Stimulated activated CD8-positive, alpha-beta memory T cell treated with anti-CD3 and anti-CD28 coated beads, Interleukin-15, amount 100 ng/mL, for 24 hours (primary cell): Measurements from ENCODE around the gene SRC.
"Not testable (repeated sequence)": the region's sequence is repeated elsewhere in the genome, so short reads cannot be mapped to it uniquely, and the experiment has no call there.

ENCODE experiments used
- DNase-seq: peaks from one replicate; pipeline ENCODE4 v3.0.0-alpha.2; 2020; ENCODE audit warnings: low read depth

Gene SRC

DNA sequence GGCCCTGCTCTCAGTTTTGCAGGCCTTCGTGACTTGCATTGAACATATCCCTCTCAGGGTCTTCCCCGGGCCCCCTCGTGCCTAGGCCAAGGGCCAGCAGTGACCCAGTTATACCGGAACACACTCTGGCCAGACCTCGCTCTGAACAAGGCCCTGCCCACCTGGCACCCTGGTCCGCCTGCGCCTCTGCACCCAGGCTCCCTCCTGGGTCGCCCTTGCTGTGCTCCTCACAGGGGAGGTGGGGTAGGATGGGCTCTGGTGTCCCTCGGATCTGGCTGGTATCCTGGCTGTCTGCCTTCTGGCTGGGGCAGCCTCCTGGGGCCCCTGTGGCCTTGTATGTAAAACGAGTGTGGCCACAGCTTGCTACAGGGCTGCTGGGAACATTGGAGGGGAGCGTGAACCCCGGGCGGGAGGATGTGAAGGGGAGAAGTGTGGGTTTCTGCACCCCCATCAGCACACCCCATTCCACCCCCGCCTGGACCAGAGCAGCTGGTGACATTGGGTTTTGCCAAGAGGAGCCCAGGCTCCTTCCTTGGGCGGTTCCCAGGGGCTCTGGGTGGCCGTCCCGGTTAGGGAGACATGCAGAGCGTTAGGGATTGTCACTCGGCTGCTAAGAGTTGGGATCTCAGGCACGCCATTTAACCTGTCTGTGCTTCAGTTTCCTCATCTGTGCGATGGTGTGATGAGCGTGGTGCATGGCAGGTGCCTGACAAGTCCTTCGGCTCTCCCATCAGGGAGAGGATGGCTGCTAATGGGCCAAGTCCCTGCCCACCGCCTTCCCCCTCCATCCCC, 17.5 kb downstream of the SRC start:
- DNase-seq: no peak

DNA sequence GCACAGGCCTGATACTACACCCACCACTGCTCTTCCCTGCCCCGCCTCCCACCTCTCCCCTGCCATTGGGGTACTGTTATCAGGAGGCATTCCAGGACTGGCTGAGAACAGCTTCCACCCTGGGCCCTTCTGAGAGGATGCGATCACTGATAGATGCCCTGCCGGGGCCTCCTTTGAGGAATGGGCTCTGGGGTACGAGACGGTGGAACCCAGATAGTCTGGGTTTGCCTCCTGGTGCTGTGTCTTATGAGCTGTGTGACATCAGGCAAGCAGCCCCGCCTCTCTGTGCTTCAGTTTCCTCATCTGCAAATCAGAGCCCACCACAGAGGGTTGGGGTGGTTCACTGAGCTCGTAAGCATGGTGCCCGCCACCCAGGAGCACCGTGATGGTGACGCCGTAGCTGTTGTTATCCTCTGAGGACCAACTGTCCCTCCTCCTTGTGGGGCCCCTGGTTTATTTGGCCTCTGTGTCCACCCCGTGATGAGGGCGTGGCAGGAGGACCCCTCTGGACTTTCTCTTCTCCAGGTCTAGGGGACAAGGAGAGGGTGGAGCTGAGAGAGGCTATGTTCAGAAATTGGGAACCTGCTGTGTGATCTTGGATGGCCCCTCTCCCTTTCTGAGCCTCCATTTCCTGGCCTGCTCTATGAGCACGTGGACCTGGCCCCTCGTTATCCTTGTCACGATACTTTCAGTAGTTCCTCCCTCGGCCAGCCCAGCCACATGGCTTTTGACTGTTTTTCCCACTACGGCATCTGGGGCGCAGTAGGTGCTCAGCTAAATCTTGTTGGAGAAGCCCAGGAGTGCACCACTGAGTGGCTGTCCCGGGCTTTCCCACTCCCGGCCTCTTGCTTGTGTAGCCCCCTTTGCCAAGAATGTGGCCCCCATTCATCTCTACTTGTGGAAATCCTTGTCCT, 18.3 kb downstream of the SRC start:
- DNase-seq: no peak

DNA sequence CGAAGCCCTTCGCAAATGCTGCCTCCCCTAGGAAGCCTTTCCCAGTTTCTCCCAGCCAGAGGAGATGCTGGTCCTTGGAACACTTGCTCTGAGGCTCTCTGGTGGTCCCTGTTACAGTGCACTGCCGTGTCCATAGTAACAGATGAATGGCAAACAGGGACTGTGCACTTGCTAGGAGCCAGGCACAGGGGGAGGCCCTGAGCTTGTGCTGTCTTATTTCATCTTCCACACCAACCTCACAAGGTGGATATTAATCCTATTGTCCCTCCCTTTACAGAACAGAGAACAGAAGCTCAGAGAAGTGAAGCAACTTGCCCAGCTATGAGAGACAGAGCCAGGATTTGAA, 19.0 kb downstream of the SRC start:
- no peak for DNase-seq

DNA sequence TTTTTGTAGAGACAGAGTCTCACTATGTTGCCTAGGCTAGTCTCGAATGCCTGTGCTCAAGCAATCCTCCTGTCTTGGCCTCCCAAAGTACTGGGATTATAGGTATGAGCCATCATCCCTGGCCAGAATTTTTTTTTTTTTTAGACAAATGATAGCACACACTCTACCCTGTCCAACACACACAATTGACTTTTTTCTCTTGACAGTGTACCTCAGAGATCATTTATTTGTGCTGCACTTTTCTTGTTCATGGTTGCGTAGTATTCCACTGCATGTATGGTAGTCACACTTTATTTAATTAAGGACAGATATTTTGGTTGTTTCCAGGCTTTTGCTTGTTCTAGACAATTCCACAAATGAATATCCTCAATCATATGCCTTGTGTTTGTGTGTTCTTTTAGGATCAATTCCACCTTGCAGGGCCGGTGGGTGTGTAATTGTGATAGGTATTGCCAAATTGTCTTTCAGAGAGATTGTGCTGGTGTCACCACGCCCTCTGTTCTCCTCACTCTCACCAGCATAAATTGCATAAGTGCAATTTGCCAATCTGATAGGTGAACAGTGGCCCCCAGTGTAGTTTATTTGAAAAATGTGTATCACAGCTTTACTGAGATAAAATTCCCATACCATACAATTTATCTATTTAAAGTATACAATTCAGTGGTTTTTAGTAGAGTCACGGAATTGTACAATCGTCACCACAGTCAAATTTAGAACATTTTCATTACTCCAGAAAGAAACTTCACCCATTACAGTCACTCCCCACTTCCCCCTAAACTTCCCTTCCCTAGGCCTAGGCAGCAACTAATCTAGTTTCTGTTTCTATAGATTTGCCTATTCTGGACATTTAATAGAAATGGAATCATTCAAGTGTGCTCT, 20.1 kb downstream of the SRC start:
- DNase-seq: no peak

DNA sequence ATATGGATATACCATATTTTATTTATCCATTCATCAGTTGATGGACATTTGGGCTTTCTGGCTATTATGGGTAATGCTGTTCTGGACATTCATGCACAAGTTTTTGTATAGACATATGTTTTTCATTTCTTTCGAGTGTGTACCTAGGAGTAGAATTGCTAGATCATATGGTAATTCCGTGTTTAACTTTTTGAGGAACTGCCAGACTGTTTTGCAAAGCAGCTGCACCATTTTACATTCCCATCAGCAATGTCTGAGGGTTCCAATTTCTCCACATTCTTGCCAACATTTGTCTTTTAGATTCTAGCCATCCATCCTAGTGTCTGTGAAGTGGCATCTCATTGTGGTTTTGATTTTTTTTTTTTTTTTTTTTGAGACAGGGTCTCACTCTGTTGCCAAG, 20.8 kb downstream of the SRC start:
- DNase-seq: no peak

DNA sequence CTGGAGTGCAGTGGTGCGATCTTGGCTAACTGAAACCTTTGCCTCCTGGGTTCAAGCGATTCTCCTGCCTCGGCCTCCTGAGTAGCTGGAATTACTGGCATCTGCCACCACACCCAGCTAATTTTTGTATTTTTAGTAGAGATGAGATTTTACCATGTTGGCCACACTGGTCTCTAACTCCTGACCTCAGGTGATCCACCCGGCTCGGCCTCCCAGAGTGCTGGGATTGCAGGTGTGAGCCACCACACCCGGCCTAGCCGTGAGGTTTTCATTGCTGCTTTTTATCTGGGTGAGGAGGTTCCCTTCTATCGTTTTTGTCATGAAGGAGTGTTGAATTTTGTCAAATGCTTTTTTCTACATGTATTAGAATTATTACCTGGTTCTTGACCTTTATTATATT, 23.9 kb downstream of the SRC start:
- no peak for DNase-seq

DNA sequence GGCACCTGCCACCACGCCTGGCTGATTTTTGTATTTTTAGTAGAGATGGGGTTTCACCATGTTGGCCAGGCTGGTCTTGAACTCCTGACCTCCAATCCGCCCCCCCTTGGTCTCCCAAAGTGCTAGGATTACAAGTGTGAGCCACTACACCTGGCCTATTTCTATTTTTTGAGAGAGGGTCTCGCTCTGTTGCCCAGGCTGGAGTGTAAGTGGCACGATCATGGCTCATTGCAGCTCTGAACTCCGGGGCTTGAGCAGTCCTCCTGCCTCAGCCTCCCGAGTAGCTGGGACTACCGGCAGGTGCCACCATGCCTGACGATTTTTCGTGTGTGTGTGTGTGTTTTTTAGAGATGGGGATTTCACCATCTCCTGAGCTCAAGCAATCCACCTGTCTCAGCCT, 25.9 kb downstream of the SRC start:
- not testable (repeated sequence) for DNase-seq

DNA sequence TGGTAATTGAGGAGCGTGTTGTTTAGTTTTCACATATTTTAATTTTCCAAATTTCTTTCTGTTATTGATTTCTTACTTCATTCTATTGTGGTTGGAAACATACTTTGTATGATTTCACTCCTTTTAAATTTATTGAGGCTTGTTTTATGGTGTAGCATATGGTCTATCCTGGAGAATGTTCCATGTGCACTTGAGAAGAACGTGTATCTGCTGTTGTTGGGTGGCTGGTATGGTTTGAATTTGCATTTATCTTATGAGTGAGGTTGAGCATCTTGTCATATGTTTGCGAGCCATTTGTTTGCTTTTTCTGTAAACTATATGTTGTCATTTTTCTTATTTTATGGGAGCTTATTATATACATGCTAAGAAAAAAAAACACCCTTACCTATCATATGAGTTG, 26.5 kb downstream of the SRC start:
- DNase-seq: no peak

DNA sequence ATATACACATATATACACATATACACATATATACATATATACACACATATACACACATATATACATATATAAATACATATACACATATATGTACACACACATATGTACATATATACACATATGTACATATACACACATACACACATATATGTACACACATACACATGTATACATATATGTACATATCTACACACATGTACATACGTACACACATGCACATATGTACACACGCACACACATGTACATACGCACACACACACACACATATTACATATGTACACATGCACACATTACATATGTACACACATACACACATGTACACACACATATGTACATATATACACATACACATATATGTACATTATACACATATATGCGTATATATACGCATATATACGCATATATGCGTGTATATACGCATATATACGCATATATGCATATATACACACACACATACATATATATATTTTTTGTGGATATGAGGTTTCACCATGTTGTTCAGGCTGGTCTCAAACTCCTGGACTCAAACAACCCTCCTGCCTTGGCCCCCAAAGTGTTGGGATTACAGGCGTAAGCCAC, 27.2 kb downstream of the SRC start:
- DNase-seq: no peak

DNA sequence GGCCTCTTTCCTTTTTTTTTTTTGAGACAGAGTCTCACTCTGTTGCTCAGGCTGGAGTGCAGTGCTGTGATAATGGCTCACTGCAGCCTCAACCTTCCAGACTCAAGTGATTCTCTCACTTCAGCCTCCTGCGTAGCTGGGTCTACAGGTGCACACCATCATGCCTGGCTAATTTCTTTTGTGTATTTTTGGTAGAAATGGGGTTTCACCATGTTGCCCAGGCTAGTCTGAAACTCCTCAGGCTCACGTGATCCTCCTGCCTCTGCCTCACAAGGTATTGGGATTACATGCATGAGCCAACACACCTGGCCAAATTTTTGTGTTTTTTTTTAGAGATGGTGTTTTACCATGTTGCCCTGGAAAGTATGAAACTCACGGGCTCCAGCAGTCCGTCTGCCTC, 29.3 kb downstream of the SRC start:
- no peak for DNase-seq

DNA sequence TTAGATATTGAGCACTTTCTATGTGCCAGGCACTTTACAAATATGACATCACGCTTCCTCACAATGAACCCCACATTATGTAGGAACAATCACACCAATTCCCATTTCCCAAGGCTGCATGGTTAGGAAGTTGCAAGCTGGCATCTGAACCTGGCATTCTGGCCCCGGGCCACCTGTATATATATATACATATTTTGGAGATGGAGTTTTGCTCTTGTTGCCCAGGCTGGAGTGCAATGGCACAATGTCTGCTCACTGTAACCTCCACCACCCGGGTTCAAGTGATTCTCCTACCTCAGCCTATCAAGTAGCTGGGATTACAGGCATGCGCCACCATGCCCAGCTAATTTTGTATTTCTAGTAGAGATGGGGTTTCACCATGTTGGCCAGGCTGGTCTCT, 30.4 kb downstream of the SRC start:
- no peak for DNase-seq

DNA sequence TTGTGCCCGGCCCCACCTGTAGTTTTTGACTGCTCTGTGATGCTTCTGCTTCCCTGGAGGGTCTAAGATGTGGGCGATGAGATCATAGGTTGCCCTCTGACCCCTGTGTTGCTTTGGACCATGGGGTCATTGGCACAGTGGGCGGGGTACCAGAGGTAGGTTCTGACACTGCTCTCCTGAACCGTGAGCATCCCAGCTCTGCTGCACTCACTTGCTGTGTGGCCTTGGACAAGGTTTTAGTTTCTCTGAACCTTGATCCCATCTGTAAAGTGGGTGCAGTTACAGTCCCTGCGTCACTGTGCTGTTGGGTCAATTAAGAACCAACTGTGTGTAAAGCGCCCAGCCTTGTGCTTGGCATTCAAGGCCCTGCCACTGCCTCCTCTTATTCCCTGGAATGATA, 30.9 kb downstream of the SRC start:
- DNase-seq: no peak

DNA sequence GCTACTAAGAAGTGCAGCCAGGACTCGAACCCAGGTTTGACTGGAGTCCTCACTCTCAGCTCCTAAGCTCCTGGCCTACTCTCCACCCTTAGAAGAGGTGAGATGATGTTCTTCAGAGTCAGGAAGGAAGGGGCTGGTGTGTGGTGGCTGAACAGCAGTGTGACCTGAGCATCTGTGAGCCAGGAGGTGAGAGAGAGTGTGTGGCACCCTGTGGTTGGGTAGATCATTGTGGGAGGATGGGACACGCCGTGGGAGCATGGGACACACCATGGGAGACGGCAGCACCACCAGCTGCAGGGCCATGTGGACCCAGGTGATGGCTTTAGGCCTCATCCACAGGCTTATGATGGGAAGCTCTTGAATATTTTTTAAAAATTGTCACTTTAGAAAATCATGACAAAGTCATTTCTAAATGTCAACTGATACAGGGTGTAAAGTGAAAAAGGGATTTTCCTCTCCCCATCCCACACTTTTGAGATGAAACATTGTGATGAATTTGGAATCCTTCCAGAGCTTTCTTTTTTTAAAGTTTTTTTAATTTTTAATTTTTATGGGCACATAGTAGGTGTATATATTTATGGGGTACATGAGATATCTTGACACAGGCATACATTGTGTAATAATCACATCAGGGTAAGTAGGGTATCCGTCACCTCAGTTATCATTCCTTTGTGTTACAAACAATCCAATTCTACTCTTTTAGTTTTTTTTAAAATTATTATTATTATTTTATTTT, 31.6 kb downstream of the SRC start:
- no peak for DNase-seq

DNA sequence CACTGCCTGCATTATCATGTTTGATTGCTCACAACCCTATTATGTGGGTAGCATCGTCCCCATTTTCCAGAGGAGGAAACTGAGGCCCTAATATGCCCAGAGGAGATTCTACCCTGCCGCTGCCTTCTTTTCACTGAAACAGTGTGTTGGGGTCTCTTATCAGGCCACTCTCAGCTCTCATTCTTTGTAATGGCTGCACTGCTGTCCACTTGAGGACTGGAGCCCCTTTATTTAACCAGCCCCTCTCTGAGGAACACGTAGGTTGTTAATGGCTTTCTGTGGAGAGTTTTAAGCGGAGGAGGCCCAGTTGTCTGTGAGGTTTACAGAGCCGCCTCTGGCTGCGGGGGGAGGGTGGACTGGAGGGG, 32.5 kb downstream of the SRC start:
- DNase-seq: no peak

DNA sequence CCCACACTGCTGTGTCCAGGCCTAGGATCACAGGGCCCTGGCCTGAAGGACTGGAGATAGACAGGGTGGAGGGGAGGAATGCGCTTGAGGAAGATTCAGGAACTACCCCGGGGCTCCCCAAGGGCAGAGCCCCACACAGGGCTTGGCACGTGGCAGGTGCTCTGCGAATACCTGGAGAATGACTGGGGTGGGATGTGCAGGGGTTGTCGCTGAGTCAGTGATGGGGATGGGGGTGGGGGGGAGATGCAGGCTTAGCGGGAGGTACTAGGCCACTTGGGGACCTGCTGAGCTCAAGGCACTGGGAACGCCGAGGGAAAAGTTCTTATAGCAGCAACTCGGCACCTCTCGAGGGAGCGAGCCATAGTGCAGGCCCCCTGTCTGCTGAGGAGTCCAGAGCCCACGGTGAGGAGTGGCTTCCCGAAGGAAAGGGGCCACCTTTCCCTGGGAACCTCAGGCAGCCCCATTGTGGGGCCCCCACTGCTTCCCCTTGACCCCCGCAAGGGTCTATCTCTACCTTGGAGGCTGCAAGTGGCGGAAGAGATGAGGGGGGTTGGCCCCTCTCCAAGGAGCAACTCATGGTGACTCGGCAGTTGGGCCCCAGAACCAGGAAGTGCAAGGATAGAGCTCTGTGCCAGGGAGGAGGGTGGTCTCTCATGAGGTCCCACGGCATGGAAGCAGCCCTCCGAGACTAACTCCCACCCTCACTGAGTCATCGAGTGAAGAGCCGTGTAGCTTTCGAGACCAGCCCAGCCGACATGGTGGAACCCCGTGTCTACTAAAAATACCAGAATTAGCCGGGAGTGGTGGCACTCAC, 33.1 kb downstream of the SRC start:
- no peak for DNase-seq

DNA sequence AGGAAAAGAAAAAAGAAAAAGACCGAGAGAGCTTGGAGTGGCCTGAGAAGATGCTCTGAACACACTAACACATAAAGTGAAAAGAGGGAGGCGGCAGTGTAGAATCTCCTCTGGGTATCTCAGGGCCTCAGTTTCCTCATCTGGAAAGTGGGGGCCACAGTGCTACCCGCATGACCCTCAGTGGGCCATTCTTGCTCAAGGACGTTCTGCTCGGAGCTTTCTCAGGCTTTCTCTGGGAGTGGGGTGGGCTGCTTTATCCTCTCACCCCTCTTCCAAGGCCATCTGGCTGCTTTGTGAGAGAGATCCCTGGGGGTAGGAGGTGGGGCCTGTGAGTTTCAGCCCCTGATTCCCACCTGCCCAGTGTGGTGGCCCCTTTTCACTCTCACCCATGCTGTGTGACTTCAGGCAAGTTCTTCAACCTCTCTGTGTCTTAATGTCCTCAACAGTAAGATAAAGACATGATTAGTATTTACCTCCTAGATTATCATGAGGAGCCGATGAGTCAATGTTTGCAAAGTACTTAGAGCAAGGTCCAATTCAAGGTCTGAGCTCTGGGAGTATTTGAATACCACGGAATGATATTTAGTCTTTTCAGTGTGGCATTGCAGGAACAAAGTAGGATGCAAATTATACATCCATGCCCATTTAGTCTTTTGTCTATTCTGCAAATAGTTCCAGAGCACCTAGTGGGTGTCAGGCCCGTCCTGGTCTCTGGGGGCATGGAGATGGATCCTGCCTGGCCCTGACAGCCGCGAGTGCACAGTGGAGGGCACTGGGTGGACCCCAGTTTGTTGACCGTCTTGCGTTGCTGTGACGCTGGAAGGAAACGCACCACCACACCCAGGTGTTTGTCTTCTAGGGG, 34.3 kb downstream of the SRC start:
- DNase-seq: no peak

DNA sequence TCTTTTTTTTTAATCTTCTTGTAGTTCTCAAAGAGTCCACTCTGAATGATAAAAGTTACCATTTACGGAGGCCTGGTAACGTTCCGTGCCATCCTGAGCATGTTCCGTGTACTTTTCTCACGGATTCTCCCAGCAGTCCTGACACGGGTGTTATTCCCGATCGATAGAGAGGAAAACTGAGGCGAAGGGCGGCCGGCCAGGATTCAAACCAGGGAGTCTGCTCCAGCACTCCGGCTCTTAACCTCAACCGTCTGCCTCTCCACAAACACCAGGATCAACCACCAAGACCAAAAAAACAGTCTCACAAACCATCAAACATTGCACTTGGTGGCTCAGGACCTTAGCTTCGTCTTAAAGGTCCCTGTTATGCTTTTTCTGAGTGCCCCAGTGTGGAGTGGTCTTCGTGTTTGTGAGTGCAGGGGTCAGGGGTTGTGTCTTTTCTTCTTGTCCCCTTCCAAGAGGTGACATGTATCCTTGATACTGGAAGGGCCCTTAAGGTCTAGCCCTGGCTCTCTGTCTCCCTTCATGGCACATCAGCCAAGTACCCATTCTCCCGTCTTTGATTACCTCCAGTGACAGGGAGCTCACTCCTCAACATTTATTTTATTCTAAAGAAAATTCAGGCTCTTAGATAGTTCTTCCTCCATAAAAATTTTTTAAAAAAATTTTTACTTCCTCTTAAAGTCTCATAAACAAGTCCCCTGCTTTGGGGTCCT, 35.1 kb downstream of the SRC start:
- no peak for DNase-seq

DNA sequence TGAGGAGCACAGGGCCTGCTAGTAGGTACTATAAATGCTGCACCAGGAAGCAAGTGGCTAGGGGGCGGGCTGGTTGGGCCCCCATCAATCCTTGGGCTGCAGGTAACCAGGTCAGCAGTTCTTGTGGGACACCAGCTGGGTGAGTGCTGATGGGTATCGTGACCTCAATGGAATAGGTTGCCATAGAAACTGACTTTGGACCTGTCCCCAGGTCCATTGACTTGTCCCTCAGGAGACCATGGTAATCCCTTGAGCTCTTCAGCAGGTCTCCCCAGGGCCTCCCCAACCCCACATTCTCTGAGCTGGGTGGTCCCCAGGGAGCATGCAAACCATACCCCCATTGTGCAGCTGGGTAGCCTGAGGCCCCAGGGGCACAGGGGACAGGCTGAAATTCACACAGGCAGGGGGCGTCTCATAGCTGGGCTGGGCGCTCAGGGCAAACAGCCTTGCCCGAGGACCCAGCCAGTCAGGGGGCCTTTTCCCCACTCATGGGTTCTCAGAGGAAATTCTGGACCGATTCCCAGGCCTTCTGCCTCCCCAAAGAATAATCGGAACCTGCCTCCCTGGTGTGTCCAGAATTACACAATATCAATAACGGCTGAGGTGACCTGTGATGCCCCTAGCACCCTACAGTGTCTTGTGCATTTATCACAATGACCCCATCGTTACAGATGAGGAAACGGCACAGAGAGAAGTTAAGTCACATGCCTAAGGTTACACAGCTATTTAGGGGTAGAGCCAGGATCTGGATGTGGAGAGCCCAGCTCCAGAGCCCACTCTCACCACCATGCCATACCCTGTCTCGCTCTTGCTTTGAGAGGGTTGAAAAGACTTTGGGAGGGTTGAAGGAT, 35.9 kb downstream of the SRC start:
- DNase-seq: no peak
